Measurements from ENCODE around the gene RTN1. TPM values are rescaled to one million over a fixed set of nuclear protein-coding genes. Genes with fewer than 3 reads are reported as not detected.

RTN1 gene
- total RNA-seq, 4 donors from 2014 or later, result 3.0 to 7.5 (median 3.9) TPM

GRCh38 chr14:59698793-59699192 lies 171.8 kb downstream of the RTN1 start:
- TF ChIP-seq CTCF (IDR thresholded peaks at IDR 0.05) (no peak), POLR2AphosphoS5 (IDR thresholded peaks at IDR 0.05) (no peak), EP300 (IDR thresholded peaks at IDR 0.05) (no peak), POLR2A (IDR thresholded peaks at IDR 0.05) (no peak)
- 94% methylated on average over 2 of the region's 2 CpGs for WGBS
- peaks cover 6% of the 10 kb centered on the region for H3K4me1 ChIP-seq
- no peak overlapping the region for H3K27ac ChIP-seq
- H3K9me3 ChIP-seq, result no peaks in the 10 kb centered on the region
- H3K4me3 ChIP-seq, result no peak overlapping the region
- no peaks in the 10 kb centered on the region for H3K27me3 ChIP-seq
- no peak for DNase-seq (ENCODE audit: low spot score in 2 of 2)
- H3K36me3 ChIP-seq, result no peaks in the 10 kb centered on the region

- Histone ChIP-seq H3K4me3 (no peak overlapping the region), H3K4me1 (peaks cover 6% of the 10 kb centered on the region), H3K9me3 (peaks cover 5% of the 10 kb centered on the region), H3K36me3 (no peaks in the 10 kb centered on the region), H3K27me3 (no peaks in the 10 kb centered on the region), H3K27ac (peak overlapping the region; percentile 87)
- TF ChIP-seq POLR2AphosphoS5 (IDR thresholded peaks at IDR 0.05) (peak in 2 of 3 donors; percentile 80 to 88), EP300 (IDR thresholded peaks at IDR 0.05) (no peak)
- WGBS, result 52% methylated on average over 5 of the region's 5 CpGs
- peak in 1 of 2 donors; percentile 79 for DNase-seq (ENCODE audit: low spot score in 2 of 2)
These were observed 175.4 kb downstream of the RTN1 start for GRCh38 chr14:59695198-59695597.

- Histone ChIP-seq H3K27me3 (no peaks in the 10 kb centered on the region), H3K36me3 (no peaks in the 10 kb centered on the region), H3K4me3 (no peak overlapping the region), H3K4me1 (no peaks in the 10 kb centered on the region), H3K9me3 (peaks cover 10% of the 10 kb centered on the region), H3K27ac (no peak overlapping the region)
- TF ChIP-seq EP300 (IDR thresholded peaks at IDR 0.05) (no peak), POLR2A (IDR thresholded peaks at IDR 0.05) (no peak), CTCF (IDR thresholded peaks at IDR 0.05) (no peak), POLR2AphosphoS5 (IDR thresholded peaks at IDR 0.05) (no peak)
- DNase-seq (ENCODE audit: low spot score in 2 of 2), result no peak
- 74% methylated on average over 2 of the region's 2 CpGs for WGBS
These were observed 179.3 kb downstream of the RTN1 start for GRCh38 chr14:59691266-59691665.

- Histone ChIP-seq H3K4me3 (no peak overlapping the region), H3K27ac (no peak overlapping the region), H3K9me3 (peaks cover 10% of the 10 kb centered on the region), H3K36me3 (no peaks in the 10 kb centered on the region), H3K27me3 (no peaks in the 10 kb centered on the region), H3K4me1 (no peaks in the 10 kb centered on the region)
- no peak for DNase-seq (ENCODE audit: low spot score in 2 of 2)
- no peak for TF ChIP-seq CTCF (IDR thresholded peaks at IDR 0.05)
- no peak for TF ChIP-seq POLR2AphosphoS5 (IDR thresholded peaks at IDR 0.05)
- TF ChIP-seq POLR2A (IDR thresholded peaks at IDR 0.05), result no peak
- no peak for TF ChIP-seq EP300 (IDR thresholded peaks at IDR 0.05)
- WGBS, result 85% methylated on average over 1 of the region's 1 CpG
These were observed 180.2 kb downstream of the RTN1 start for GRCh38 chr14:59690426-59690825.

GRCh38 chr14:59688224-59689170 lies 182.1 kb downstream of the RTN1 start:
- no peaks in the 10 kb centered on the region for H3K4me1 ChIP-seq
- no peak overlapping the region for H3K27ac ChIP-seq
- no peak for DNase-seq (ENCODE audit: low spot score in 2 of 2)
- no peak overlapping the region for H3K4me3 ChIP-seq
- TF ChIP-seq CTCF (IDR thresholded peaks at IDR 0.05) (peak in 1 of 2 donors; percentile 47), EP300 (IDR thresholded peaks at IDR 0.05) (no peak)
- no peaks in the 10 kb centered on the region for H3K27me3 ChIP-seq
- peaks cover 10% of the 10 kb centered on the region for H3K9me3 ChIP-seq
- 69% methylated on average over 5 of the region's 8 CpGs for WGBS
- no peaks in the 10 kb centered on the region for H3K36me3 ChIP-seq

Measured in suprapubic skin (tissue), 4 donors.